ENCODE results near the gene NAALADL2. TPM values are rescaled to one million over a fixed set of nuclear protein-coding genes. Genes with fewer than 3 reads are reported as not detected.

The NAALADL2 gene
- total RNA-seq, 1 experiment from 2014 or later = 1.6 TPM

- H4K91ac ChIP-seq (ENCODE audit: insufficient read length, low read depth, low read length) = no peak overlapping the region
- H2BK5ac ChIP-seq (ENCODE audit: insufficient read length, low read length) = no peak overlapping the region
- DNase-seq = no peak
- H4K5ac ChIP-seq (ENCODE audit: insufficient read length, low read depth, low read length) = no peak overlapping the region
- Mint-ChIP-seq H3K4me3 (no peak overlapping the region), H3K9me3 (no peaks in the 10 kb centered on the region), H3K27ac (no peak overlapping the region), H3K4me1 (no peaks in the 10 kb centered on the region), H3K27me3 (ENCODE audit: low read depth) (no peaks in the 10 kb centered on the region), H3K36me3 (ENCODE audit: insufficient read depth in 1 of 3, low read depth in 3 of 3) (no peaks in the 10 kb centered on the region)
- no peak overlapping the region for H3T11ph ChIP-seq (ENCODE audit: low read length)
- no CpG with 5 or more reads among the region's 3 CpGs for WGBS (ENCODE audit: extremely low coverage, insufficient read length, low lambda C conversion rate)
- H2BK120ac ChIP-seq (ENCODE audit: low read depth, low read length, poor library complexity, severe bottlenecking) = no peak overlapping the region
- H3K79me2 ChIP-seq (ENCODE audit: insufficient read depth, low read length) = no peaks in the 10 kb centered on the region
- H3K18ac ChIP-seq (ENCODE audit: insufficient read length, low read depth, low read length) = no peak overlapping the region
- H2BK20ac ChIP-seq (ENCODE audit: low read depth, low read length, poor library complexity, severe bottlenecking) = no peak overlapping the region
- no peak overlapping the region for H3K14ac ChIP-seq (ENCODE audit: insufficient read depth, low read length)
- no peak overlapping the region for H2BK15ac ChIP-seq (ENCODE audit: low read depth, low read length)
- H3K4me2 ChIP-seq (ENCODE audit: insufficient read depth, insufficient read length, low read length) = no peak overlapping the region
- H2AK5ac ChIP-seq (ENCODE audit: insufficient read length, low read length) = no peak overlapping the region
- H3K9me3 ChIP-seq (ENCODE audit: control insufficient read depth, low read depth, low read length) = no peaks in the 10 kb centered on the region
- no peak overlapping the region for H2BK12ac ChIP-seq (ENCODE audit: insufficient read length, low read depth, low read length)
- H3K4ac ChIP-seq (ENCODE audit: low read depth, low read length) = no peak overlapping the region
- H3K79me1 ChIP-seq (ENCODE audit: insufficient read depth, low read depth, low read length, poor library complexity, severe bottlenecking) = no peaks in the 10 kb centered on the region
- no peaks in the 10 kb centered on the region for H3K23me2 ChIP-seq (ENCODE audit: insufficient read length, low read depth, low read length, poor library complexity, severe bottlenecking)
- H4K20me1 ChIP-seq (ENCODE audit: control insufficient read depth, insufficient read depth, insufficient read length) = no peaks in the 10 kb centered on the region
- no peak overlapping the region for H4K8ac ChIP-seq (replicated peaks; ENCODE audit: insufficient read length, low read depth, low read length)
- H3K23ac ChIP-seq (ENCODE audit: insufficient read length, low read depth, low read length) = no peak overlapping the region
- H3K56ac ChIP-seq (ENCODE audit: insufficient read length, low read depth, low read length) = no peak overlapping the region
- H3K4me1 ChIP-seq (ENCODE audit: insufficient read depth, low read length) = no peaks in the 10 kb centered on the region
- no peak overlapping the region for H2AFZ ChIP-seq (ENCODE audit: low read length)
- no peak for TF ChIP-seq CTCF (conservative IDR thresholded peaks at IDR 0.05)
- H3K27ac ChIP-seq (ENCODE audit: insufficient read length, low read depth, low read length) = no peak overlapping the region
- no peak overlapping the region for H3K9ac ChIP-seq (ENCODE audit: extremely low read depth, insufficient read length, low read length)
- H3K27me3 ChIP-seq (ENCODE audit: insufficient read depth, low read length) = no peaks in the 10 kb centered on the region
Measured at GRCh38 chr3:175088766-175089380, 229.7 kb downstream of the NAALADL2 start.

Data from H9 (cell line).